ENCODE data around the gene PPT2. TPM values are rescaled to one million over a fixed set of nuclear protein-coding genes. Genes with fewer than 3 reads are reported as not detected.

PPT2 gene, protein sequence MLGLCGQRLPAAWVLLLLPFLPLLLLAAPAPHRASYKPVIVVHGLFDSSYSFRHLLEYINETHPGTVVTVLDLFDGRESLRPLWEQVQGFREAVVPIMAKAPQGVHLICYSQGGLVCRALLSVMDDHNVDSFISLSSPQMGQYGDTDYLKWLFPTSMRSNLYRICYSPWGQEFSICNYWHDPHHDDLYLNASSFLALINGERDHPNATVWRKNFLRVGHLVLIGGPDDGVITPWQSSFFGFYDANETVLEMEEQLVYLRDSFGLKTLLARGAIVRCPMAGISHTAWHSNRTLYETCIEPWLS
- 27.2 and 27.6 TPM in 2 replicates for total RNA-seq
- 44.6 and 47.3 TPM in 2 replicates for polyA plus RNA-seq
- polyA plus RNA-seq (2011; cell fraction: cytosol; rRNA removed): 27.2 and 31.8 TPM in 2 replicates
- polyA plus RNA-seq (2011; cell fraction: nucleus; rRNA removed): 64.0 and 71.2 TPM in 2 replicates
- 18.1 and 18.9 TPM in 2 replicates for polyA plus RNA-seq (2012)
- polyA minus RNA-seq: 34.7 and 48.9 TPM in 2 replicates
- 26.2 TPM for polyA minus RNA-seq (2011; cell fraction: cytosol; rRNA and poly(A)+ RNA removed)
- 20.8 and 23.4 TPM in 2 replicates for polyA minus RNA-seq (2011; cell fraction: nucleus; rRNA and poly(A)+ RNA removed)
- Bru-seq, nascent RNA: percentile 57 among the genes with signal in this experiment
- percentile 90 among the genes with signal in this experiment for BruChase-seq, experiment 1, labeled RNA remaining after a 6-hour chase
- BruChase-seq, experiment 2, labeled RNA remaining after a 2-hour chase: percentile 82 among the genes with signal in this experiment
- long read RNA-seq, transcript PPT2-244 (9 exons, 2,053 nt): major isoform, 9 of 35 reads
- long read RNA-seq, transcript PPT2-245 (9 exons, 1,759 nt): minor isoform, 8 of 35 reads
- long read RNA-seq, partial matches to known transcripts: 7 of 35 reads
- long read RNA-seq, other reads (novel, unspliced or antisense): 4 of 35 reads

DNA sequence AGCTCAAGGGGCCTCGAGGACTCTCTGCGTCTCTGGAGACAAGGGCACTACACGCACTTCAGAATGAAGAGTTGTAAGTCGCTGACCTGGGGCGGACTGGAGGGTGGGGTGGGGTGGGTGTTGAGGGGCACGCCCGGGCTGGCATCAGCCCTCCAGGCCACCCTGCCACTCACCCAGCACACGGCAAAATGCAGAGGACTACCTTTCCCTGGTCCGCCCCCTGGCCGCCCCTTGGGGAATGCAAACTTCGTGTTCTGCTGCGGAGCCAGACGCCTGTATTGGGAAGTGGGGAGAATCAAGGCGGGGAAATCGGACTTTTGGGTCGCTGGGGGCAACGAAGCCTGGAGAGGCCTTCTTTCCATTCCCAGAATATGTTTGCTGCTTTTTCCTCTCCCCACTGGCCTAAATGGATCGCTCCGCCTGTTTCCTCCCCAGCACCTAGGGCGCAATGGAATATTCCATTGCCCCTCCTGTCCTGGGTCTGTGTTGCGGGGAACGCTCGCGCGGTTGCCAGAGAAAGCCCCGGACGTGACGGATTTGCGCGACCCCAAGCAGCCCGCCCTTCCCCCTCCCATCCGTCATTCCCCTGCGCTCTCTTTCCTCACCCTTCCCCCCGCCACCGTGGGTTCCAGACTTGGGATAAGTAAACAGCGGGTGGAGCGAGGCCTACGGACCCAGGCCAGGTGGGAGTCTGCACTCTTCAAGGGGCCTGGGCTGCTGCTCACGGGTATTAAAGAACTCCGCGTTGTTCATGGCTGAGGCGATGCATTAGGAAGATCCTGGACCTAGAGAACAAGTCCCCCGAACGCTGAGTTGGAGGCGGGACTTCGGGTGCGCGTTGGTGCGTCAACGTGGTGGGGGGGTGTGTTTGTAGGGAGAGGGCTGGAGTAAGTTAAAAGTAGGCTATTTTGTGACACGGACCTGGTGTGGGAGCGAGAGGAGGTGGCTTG lies at the start of gene PPT2:
Gene PPT2 (plus strand): TSS at position 578 of the 950 bp plus-strand sequence. CDS start 454 bp downstream, outside the sequence.
- DNase-seq (ENCODE audit: low read depth, low spot score) (peak; percentile 94), FAIRE-seq (peak; percentile 93)
- H3K4me2 ChIP-seq (ENCODE audit: insufficient read depth, low read length): peak within 1 kb of the TSS; percentile 40
- no peaks in the 10 kb centered on the region for H3K9me3 ChIP-seq (replicated peaks; ENCODE audit: control insufficient read depth, insufficient read depth, low read length)
- intact Hi-C loops (cut with micrococcal nuclease): loop anchor here (1.0 kb wide), 4 partner anchors 22 to 41 kb away; partner anchors contain the start of genes AGPAT1 and FKBPL
- no peaks in the 10 kb centered on the region for H4K20me1 ChIP-seq (replicated peaks; ENCODE audit: control insufficient read depth, extremely low read depth, insufficient read depth, low read length)
- H3K27me3 ChIP-seq (ENCODE audit: control insufficient read depth in 2 of 2, insufficient read depth in 2 of 2, low read length in 2 of 2): peaks cover 4 to 5% of the 10 kb centered on the region in 2 experiments
- POLR2A ChIA-PET: no interaction called here
- H2AFZ ChIP-seq (ENCODE audit: low read depth, low read length): peak within 1 kb of the TSS; percentile 76
- peak within 1 kb of the TSS; percentile 51 for H3K27ac ChIP-seq (ENCODE audit: insufficient read depth, low read depth, low read length)
- CTCF ChIA-PET: interaction anchor here (0.7 to 1.2 kb wide), 6 partner anchors 12 to 42 kb away, joined by 3 to 7 read pairs (median 4); no protein-coding TSS in a partner anchor
- BruUV-seq (replicated peaks): TSS peak; percentile 32
- H3K9me1 ChIP-seq (replicated peaks; ENCODE audit: control insufficient read depth, extremely low read depth, insufficient read depth, low read length): no peaks in the 10 kb centered on the region
- TF ChIP-seq, protein P1, sequence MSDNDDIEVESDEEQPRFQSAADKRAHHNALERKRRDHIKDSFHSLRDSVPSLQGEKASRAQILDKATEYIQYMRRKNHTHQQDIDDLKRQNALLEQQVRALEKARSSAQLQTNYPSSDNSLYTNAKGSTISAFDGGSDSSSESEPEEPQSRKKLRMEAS (IDR thresholded peaks at IDR 0.05; ENCODE audit: insufficient read depth, insufficient read length): no peak
- TF ChIP-seq JUN (IDR thresholded peaks at IDR 0.05; ENCODE audit: borderline replicate concordance, insufficient read depth, insufficient read length, low read depth) (no peak), EZH2 (IDR thresholded peaks at IDR 0.05; ENCODE audit: borderline replicate concordance, low read depth, low read length, severe bottlenecking) (no peak), POLR2A (IDR thresholded peaks at IDR 0.05; ENCODE audit: low read depth, low read length) (peak; percentile 61), POLR2AphosphoS5 (IDR thresholded peaks at IDR 0.05; ENCODE audit: insufficient read depth, low read depth, low read length) (no peak), FOS (IDR thresholded peaks at IDR 0.05; ENCODE audit: borderline replicate concordance, insufficient read depth, low read length) (no peak)
- TF ChIP-seq, protein P2, sequence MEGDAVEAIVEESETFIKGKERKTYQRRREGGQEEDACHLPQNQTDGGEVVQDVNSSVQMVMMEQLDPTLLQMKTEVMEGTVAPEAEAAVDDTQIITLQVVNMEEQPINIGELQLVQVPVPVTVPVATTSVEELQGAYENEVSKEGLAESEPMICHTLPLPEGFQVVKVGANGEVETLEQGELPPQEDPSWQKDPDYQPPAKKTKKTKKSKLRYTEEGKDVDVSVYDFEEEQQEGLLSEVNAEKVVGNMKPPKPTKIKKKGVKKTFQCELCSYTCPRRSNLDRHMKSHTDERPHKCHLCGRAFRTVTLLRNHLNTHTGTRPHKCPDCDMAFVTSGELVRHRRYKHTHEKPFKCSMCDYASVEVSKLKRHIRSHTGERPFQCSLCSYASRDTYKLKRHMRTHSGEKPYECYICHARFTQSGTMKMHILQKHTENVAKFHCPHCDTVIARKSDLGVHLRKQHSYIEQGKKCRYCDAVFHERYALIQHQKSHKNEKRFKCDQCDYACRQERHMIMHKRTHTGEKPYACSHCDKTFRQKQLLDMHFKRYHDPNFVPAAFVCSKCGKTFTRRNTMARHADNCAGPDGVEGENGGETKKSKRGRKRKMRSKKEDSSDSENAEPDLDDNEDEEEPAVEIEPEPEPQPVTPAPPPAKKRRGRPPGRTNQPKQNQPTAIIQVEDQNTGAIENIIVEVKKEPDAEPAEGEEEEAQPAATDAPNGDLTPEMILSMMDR (IDR thresholded peaks at IDR 0.05; ENCODE audit: extremely low read depth in 1 of 2, insufficient read depth in 1 of 2, low read depth in 1 of 2, low read length in 2 of 2): peak in 1 of 2 donors; percentile 16
- H3K4me3 ChIP-seq (replicated peaks in 1 of 3; ENCODE audit: insufficient read depth in 1 of 3, low read depth in 1 of 3, low read length in 3 of 3): peak within 1 kb of the TSS; percentile 41 to 71 (median 60)
- peaks cover 4% of the 10 kb centered on the region for H3K79me2 ChIP-seq (ENCODE audit: control insufficient read depth, insufficient read depth, low read length)
- dilution Hi-C loops (cut with MboI; ENCODE audit: extremely low pct_ligation_motif_present, low sequenced_read_pairs): no loop called here
- peaks cover 24% of the 10 kb centered on the region for H3K4me1 ChIP-seq (ENCODE audit: control insufficient read depth, extremely low read depth, insufficient read depth, low read length)
- H3K36me3 ChIP-seq (ENCODE audit: control insufficient read depth in 2 of 2, extremely low read depth in 1 of 2, insufficient read depth in 2 of 2, low read length in 2 of 2): peaks cover 0 to 7% of the 10 kb centered on the region in 2 experiments
- H3K9ac ChIP-seq (replicated peaks; ENCODE audit: extremely low read depth, insufficient read depth, low read length): peak within 1 kb of the TSS; percentile 64

Measured in endothelial cell of umbilical vein (primary cell).